GM19463 (cell line): ENCODE data around the gene ADK.
"Not testable (repeated sequence)": the region's sequence is repeated elsewhere in the genome, so short reads cannot be mapped to it uniquely, and the experiment has no call there.

Experiments used
- ATAC-seq: cut with Tn5 transposase; IDR thresholded peaks from one replicate; pipeline ENCODE4 v1.9.1; 2021; ENCODE audit warnings: mild to moderate bottlenecking, moderate library complexity; ENCODE audit not compliant: unreplicated experiment

ADK gene

DNA sequence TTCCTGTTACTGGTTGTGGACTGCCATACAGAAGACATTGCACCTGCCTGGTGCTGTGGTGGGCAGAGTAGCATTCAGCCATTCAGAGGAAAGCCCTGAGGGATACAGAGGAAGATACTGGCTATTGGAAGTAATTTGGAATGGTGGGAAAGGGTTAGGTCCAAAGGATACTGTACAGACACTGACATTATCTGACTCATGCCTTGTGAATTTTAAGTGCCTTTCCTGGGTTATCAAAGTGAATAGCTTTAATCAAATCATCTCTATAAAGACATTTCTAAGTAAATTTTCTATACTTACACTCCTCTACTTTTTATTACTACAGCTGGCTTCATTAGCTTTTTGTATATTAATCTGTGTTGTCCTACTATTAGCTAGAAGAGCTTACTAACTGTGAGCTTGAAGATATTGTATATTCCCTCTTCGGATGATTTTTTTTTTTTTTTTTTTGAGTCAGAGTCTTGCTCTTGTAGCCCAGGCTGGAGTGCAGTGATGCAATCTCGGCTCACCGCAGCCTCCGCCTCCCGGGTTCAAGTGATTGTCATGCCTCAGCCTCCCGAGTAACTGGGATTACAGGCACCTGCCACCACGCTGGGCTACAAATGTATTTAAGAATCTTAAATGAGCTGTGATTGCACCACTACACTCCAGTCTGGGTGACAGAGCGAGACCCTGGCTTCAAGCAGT is 186.5 kb downstream of the ADK start:
- no peak for ATAC-seq

- ATAC-seq, result no peak
Observed at GRCh38 chr10:74342991-74343390, 192.0 kb downstream of the ADK start.

DNA sequence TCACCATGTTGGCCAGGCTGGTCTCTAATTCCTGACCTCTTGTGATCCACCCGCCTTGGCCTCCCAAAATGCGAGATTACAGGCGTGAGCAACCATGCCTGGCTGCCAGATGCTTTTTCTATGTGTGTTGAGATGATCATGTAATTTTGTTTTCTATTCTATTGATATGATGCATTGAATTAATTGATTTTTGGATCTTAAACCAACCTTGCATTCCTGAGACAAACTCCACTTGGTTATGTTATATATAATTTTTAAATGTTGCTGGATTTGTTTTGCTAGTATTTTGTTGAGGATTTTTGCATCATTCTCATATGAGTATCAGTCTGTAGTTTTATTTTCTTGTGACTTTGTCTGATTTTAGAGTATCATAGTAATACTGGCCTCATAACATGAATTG is 192.8 kb downstream of the ADK start:
- no peak for ATAC-seq

- ATAC-seq, result no peak
Observed at GRCh38 chr10:74344306-74344705, 193.3 kb downstream of the ADK start.

DNA sequence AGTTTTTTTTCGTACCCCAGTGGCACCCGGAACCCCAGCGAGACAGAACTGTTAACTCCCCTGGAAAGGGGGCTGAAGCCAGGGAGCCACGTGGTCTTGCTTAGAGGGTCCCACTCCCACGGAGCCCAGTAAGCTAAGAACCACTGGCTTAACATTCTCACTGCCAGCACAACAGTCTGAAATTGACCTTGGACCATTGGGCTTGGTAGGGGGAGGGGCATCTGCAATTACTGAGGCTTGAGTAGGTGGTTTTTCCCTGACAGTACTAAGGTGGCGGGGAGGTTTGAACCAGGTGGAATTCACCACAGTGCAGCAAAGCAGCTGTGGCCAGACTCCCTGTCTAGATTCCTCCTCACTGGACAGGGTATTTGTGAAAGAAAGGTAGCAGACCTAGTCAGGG is 196.5 kb downstream of the ADK start:
- no peak for ATAC-seq

DNA sequence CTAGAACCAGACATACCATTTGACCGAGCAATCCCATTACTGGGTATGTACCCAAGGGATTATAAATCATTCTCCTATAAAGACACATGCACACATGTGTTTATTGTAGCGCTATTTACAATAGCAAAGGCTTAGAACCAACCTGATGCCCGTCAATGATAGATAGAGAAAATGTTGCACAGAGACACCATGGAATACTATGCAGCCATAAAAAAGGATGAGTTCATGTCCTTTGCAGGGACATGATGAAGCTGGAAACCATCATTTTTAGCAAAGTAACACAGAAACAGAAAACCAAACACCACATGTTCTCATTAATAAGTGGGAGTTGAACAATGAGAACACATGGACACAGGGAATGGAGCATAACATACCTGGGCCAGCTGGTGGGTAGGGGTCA is 202.0 kb downstream of the ADK start:
- ATAC-seq, result not testable (repeated sequence)

DNA sequence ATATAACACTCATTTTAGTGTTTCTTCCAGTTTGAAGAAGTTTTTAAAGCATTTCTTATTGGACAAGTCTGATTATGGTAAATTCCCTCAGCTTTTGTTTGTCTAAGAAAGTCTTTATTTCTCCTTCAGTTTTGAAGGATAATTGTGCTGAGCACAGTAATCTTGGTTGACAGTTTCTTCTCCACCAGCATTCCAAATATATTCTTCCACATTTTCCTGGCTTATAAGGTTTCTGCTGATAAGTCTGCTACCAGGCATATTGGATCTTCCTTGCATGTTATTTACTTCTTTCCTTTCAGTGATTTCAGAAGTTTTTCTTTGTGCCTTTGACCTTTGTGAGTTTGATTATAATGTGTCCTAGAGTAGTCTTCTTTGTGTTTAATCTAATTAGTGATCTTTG is 210.7 kb downstream of the ADK start:
- no peak for ATAC-seq

- no peak for ATAC-seq
Observed at GRCh38 chr10:74363727-74364126, 212.7 kb downstream of the ADK start.

- no peak for ATAC-seq
Observed at GRCh38 chr10:74365109-74365508, 214.1 kb downstream of the ADK start.

DNA sequence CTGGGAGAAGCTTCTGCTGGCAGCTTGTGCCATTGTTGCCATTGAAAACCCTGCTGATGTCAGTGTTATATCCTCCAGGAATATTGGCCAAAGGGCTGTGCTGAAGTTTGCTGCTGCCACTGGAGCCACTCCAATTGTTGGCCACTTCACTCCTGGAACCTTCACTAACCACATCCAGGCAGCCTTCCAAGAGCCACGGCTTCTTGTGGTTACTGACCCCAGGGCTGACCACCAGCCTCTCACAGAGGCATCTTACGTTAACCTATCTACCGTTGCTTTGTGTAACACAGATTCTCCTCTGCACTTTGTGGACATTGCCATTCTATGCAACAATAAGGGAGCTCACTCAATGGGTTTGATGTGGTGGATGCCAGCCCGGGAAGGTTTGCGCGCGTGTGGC is 220.7 kb downstream of the ADK start:
- ATAC-seq, result no peak

- ATAC-seq, result no peak
Observed at GRCh38 chr10:74373059-74373458, 222.0 kb downstream of the ADK start.

DNA sequence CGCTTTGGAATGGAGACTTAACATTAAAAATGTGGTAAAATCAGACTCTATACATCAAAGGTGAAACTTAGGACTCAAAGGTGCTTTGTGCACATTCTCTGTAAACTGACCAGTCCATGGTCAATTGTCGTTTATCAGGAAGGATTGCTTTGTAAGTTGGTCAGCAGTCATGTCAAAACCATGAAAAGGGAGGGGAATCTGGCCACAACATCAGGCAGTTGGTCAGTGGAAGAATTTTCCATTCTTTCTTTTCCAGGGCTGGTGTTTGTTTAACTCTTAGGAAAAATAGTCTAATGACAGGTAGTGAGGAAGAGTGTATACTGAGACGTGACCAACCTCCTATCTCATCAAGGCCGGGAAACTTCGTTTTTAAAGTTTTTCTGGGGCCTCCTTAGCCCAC is 226.5 kb downstream of the ADK start:
- ATAC-seq, result no peak

DNA sequence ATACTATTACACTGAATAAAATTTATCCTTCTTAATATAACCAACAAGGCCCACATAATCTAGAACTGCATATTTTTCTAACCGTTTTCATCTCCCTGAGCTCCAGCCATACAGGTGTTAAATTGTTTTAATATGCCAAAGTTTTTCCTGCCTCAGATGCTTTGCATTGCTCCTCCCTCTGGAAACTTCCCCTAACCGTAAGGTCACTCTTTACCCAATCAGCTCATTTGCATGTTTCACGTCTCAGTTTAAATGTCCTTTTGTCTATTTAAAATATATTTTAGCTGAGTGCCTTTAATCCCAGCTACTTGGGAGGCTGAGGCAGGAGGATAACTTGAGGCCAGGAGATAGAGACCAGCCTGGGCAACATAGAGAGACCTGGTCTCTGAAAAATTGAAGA is 228.5 kb downstream of the ADK start:
- no peak for ATAC-seq

GRCh38 chr10:74380795-74381194 is 229.8 kb downstream of the ADK start:
- ATAC-seq, result no peak

- ATAC-seq, result no peak
Observed at GRCh38 chr10:74381291-74381853, 230.4 kb downstream of the ADK start.

GRCh38 chr10:74382663-74383062 is 231.6 kb downstream of the ADK start:
- ATAC-seq, result no peak

GRCh38 chr10:74383642-74384041 is 232.6 kb downstream of the ADK start:
- ATAC-seq, result no peak

GRCh38 chr10:74384615-74385183 is 233.7 kb downstream of the ADK start:
- no peak for ATAC-seq

GRCh38 chr10:74388801-74389200 is 237.8 kb downstream of the ADK start:
- no peak for ATAC-seq

DNA sequence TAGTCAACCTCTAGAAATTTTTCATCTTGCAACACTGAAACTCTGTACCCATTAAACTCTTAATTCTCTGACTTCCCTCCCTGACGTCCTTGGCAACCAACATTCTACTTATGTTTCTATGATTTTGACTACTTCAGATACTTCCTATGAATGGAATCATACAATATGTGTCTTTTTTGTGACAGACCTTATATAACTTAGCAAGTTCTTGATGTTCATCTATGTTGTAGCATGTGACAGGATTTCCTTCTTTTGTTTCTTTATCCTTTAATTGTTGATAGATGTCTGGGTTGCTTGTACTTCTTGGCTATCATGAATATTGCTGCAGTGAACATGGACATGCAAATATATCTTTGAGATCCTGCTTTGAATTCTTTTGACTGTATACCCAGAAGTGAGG is 240.8 kb downstream of the ADK start:
- no peak for ATAC-seq

DNA sequence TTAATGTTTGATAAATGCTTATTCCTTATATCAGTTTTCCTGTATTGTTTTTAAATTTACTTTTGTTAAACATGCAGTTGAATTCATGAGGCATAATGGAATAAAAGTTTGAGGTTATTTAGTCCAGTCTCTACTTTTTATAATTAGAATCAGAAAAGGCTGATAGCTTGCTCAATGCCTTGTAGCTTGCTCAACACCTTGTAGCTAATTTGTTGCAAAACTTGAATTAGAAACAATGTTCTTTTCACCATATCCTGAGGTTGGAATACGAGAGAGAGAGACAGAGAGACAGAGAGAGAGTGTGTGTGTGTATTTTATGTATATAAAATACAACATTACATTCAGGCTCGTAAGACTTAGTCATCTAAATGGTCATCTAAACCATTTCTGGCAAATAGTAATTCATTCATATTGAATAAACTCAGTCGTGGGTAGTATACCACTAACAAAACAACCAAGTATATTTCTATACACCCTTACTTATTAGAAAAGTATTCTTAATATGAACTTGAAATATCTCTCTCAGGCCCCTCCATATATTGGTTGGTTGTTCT is 243.5 kb downstream of the ADK start:
- no peak for ATAC-seq

DNA sequence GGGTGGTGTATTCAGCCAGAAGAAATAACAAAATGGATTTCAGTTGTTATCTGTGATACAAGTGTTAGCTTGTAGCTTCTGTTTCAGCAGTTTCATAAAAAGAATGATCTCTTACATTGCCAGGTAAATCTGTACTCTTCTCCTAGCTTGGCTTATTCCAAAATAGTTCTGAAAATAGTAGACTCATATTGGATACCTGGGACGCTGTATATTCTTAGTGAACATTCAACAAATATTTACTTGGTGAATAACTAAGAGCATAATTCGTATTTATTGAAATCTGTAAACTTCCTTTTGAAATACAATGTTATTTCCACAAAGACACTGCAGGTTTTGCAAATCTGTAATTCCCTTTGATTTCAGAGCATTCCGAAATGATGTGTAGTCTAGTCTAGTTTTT is 249.2 kb downstream of the ADK start:
- ATAC-seq, result no peak
